ENCODE results near the gene GPR26. TPM values are rescaled to one million over a fixed set of nuclear protein-coding genes. Genes with fewer than 3 reads are reported as not detected.

Gene GPR26
- total RNA-seq, 4 donors from 2014 or later, result not detected

GRCh38 chr10:123621492-123621891 is 44.7 kb upstream of the GPR26 start:
- TF ChIP-seq CTCF (IDR thresholded peaks at IDR 0.05 in 4 of 5, conservative IDR thresholded peaks at IDR 0.05 in 1 of 5) (no peak), POLR2A (IDR thresholded peaks at IDR 0.05) (no peak)
- ATAC-seq, result no peak
- Histone ChIP-seq H3K27ac (no peak overlapping the region), H3K27me3 (no peaks in the 10 kb centered on the region), H3K4me1 (no peaks in the 10 kb centered on the region), H3K4me3 (no peak overlapping the region), H3K36me3 (no peaks in the 10 kb centered on the region), H3K9me3 (no peaks in the 10 kb centered on the region)
- intact Hi-C loops (cut with DNase I; ENCODE audit: low total_unique reads), result no loop called here
- in situ Hi-C loops (cut with MboI; ENCODE audit: low sequenced_read_pairs in 4 of 4), result no loop called here
- DNase-seq, result no peak

- in situ Hi-C loops (cut with MboI; ENCODE audit: low sequenced_read_pairs in 4 of 4), result no loop called here
- Histone ChIP-seq H3K36me3 (no peaks in the 10 kb centered on the region), H3K4me3 (no peak overlapping the region), H3K4me1 (no peaks in the 10 kb centered on the region), H3K9me3 (no peaks in the 10 kb centered on the region), H3K27me3 (no peaks in the 10 kb centered on the region), H3K27ac (no peak overlapping the region)
- intact Hi-C loops (cut with DNase I; ENCODE audit: low total_unique reads), result no loop called here
- ATAC-seq, result no peak
- DNase-seq, result no peak
- TF ChIP-seq CTCF (IDR thresholded peaks at IDR 0.05 in 4 of 5, conservative IDR thresholded peaks at IDR 0.05 in 1 of 5) (no peak), POLR2A (IDR thresholded peaks at IDR 0.05) (no peak)
These were observed 44.2 kb upstream of the GPR26 start for GRCh38 chr10:123621916-123622315.

GRCh38 chr10:123622381-123622780 is 43.8 kb upstream of the GPR26 start:
- TF ChIP-seq CTCF (IDR thresholded peaks at IDR 0.05 in 4 of 5, conservative IDR thresholded peaks at IDR 0.05 in 1 of 5) (no peak), POLR2A (IDR thresholded peaks at IDR 0.05) (no peak)
- in situ Hi-C loops (cut with MboI; ENCODE audit: low sequenced_read_pairs in 4 of 4) (no loop called here), intact Hi-C loops (cut with DNase I; ENCODE audit: low total_unique reads) (no loop called here)
- DNase-seq (no peak), ATAC-seq (no peak)
- H3K27ac ChIP-seq, result no peak overlapping the region
- H3K36me3 ChIP-seq, result no peaks in the 10 kb centered on the region
- H3K4me3 ChIP-seq, result no peak overlapping the region
- H3K4me1 ChIP-seq, result no peaks in the 10 kb centered on the region
- no peaks in the 10 kb centered on the region for H3K27me3 ChIP-seq
- no peaks in the 10 kb centered on the region for H3K9me3 ChIP-seq

GRCh38 chr10:123624086-123624485 is 42.1 kb upstream of the GPR26 start:
- intact Hi-C loops (cut with DNase I; ENCODE audit: low total_unique reads) (no loop called here), in situ Hi-C loops (cut with MboI; ENCODE audit: low sequenced_read_pairs in 4 of 4) (no loop called here)
- Histone ChIP-seq H3K4me1 (no peaks in the 10 kb centered on the region), H3K9me3 (no peaks in the 10 kb centered on the region), H3K27me3 (no peaks in the 10 kb centered on the region), H3K36me3 (no peaks in the 10 kb centered on the region), H3K27ac (no peak overlapping the region), H3K4me3 (no peak overlapping the region)
- TF ChIP-seq CTCF (IDR thresholded peaks at IDR 0.05 in 4 of 5, conservative IDR thresholded peaks at IDR 0.05 in 1 of 5) (no peak), POLR2A (IDR thresholded peaks at IDR 0.05) (no peak)
- DNase-seq, result no peak
- no peak for ATAC-seq

- in situ Hi-C loops (cut with MboI; ENCODE audit: low sequenced_read_pairs in 4 of 4), result no loop called here
- DNase-seq (no peak), ATAC-seq (no peak)
- Histone ChIP-seq H3K27me3 (no peaks in the 10 kb centered on the region), H3K4me3 (no peak overlapping the region), H3K9me3 (no peaks in the 10 kb centered on the region), H3K36me3 (no peaks in the 10 kb centered on the region), H3K4me1 (no peaks in the 10 kb centered on the region), H3K27ac (no peak overlapping the region)
- TF ChIP-seq CTCF (IDR thresholded peaks at IDR 0.05 in 4 of 5, conservative IDR thresholded peaks at IDR 0.05 in 1 of 5) (no peak), POLR2A (IDR thresholded peaks at IDR 0.05) (no peak)
- intact Hi-C loops (cut with DNase I; ENCODE audit: low total_unique reads), result no loop called here
These were observed 33.0 kb upstream of the GPR26 start for GRCh38 chr10:123633106-123633505.

All from gastrocnemius medialis (tissue), 4 donors.